H1 (cell line): Measurements from ENCODE around the gene LRRC45. TPM values are rescaled to one million over a fixed set of nuclear protein-coding genes. Genes with fewer than 3 reads are reported as not detected.

Experiments used
- CTCF ChIA-PET: fragments of 300-600 bp; sonication (Branson Sonifier 250); formaldehyde crosslinking; loops from one replicate; lab custom pipeline; 2021; ENCODE audit not compliant: partially characterized antibody; lab: Charles Lee
- POLR2A ChIA-PET: fragments of 300-600 bp; sonication (Branson Sonifier 250); formaldehyde crosslinking; loops from one replicate; lab custom pipeline; 2021; ENCODE audit warnings: inconsistent platforms; ENCODE audit not compliant: partially characterized antibody; lab: Charles Lee
- DNase-seq, 2 experiments: peaks; one replicate each; pipeline versions ENCODE4 v3.0.0 to v3.0.0-alpha.2; 2010 to 2022; ENCODE audit warnings: low spot score in 2 of 2, low read depth in 1 of 2, mixed read lengths in 1 of 2
- FAIRE-seq: peaks from 2 replicates; lab custom pipeline; 2011; peaks lifted over from hg19 to GRCh38; lab: Jason Lieb, UNC
- H2AFZ ChIP-seq: 2 replicates; pipeline ENCODE4 v1.8.1; 2012; ENCODE audit warnings: low read length, inconsistent platforms
- H2AK5ac ChIP-seq: 2 replicates; pipeline ENCODE4 v1.6.1; 2013; ENCODE audit warnings: low read depth, low read length
- H2BK120ac ChIP-seq: replicated peaks from 2 replicates; pipeline ENCODE3; 2013; ENCODE audit warnings: low read depth, low read length, inconsistent platforms
- H2BK12ac ChIP-seq: 2 replicates; pipeline ENCODE4 v1.6.1; 2013; ENCODE audit warnings: low read depth, low read length
- H2BK15ac ChIP-seq: 2 replicates; pipeline ENCODE4 v1.6.1; 2013; ENCODE audit warnings: low read length
- H2BK20ac ChIP-seq: 2 replicates; pipeline ENCODE4 v1.6.1; 2013; ENCODE audit warnings: low read length
- H2BK5ac ChIP-seq: 2 replicates; pipeline ENCODE4 v1.6.1; 2013; ENCODE audit warnings: low read depth, low read length
- H3K14ac ChIP-seq: 2 replicates; pipeline ENCODE4 v1.6.1; 2013; ENCODE audit warnings: inconsistent platforms; ENCODE audit not compliant: insufficient read length
- H3K18ac ChIP-seq: 2 replicates; pipeline ENCODE4 v1.6.1; 2013; ENCODE audit warnings: low read length; ENCODE audit errors: extremely low read depth
- H3K23ac ChIP-seq: 2 replicates; pipeline ENCODE4 v1.6.1; 2013; ENCODE audit warnings: inconsistent platforms; ENCODE audit not compliant: insufficient read length
- H3K23me2 ChIP-seq: 2 replicates; pipeline ENCODE4 v1.6.1; 2013; ENCODE audit warnings: low read depth, low read length
- H3K27ac ChIP-seq: 2 replicates; pipeline ENCODE4 v1.6.1; 2011; ENCODE audit warnings: low read depth, low read length, inconsistent platforms
- H3K27me3 ChIP-seq, 4 experiments: replicated peaks in 1 of 4; 1 replicate in 1 of 4; 2 replicates in 3 of 4; pipeline versions ENCODE4 v1.6.1 to v1.8.1; 2011 to 2013; ENCODE audit warnings: low read length in 3 of 4, mild to moderate bottlenecking in 3 of 4, inconsistent platforms in 2 of 4, mixed read lengths in 2 of 4, moderate library complexity in 1 of 4; ENCODE audit not compliant: control insufficient read depth in 3 of 4, insufficient read depth in 3 of 4; ENCODE audit errors: extremely low read depth in 1 of 4
- H3K36me3 ChIP-seq, 4 experiments: 2 replicates each; pipeline versions ENCODE4 v1.6.1 to v1.8.1; 2011 to 2013; ENCODE audit warnings: mild to moderate bottlenecking in 4 of 4, low read length in 3 of 4, moderate library complexity in 2 of 4, control low read depth in 1 of 4, inconsistent platforms in 1 of 4; ENCODE audit not compliant: insufficient read depth in 4 of 4, control insufficient read depth in 2 of 4
- H3K4ac ChIP-seq: replicated peaks from 2 replicates; pipeline ENCODE3; 2013; ENCODE audit warnings: low read length, low read depth, mixed read lengths, inconsistent platforms; ENCODE audit not compliant: insufficient read length
- H3K4me1 ChIP-seq, 4 experiments: replicated peaks in 1 of 4; 1 replicate in 1 of 4; 2 replicates in 3 of 4; pipeline versions ENCODE4 v1.6.1 to v1.8.1; 2011 to 2013; ENCODE audit warnings: low read length in 3 of 4, inconsistent platforms in 2 of 4, mixed read lengths in 1 of 4; ENCODE audit not compliant: insufficient read depth in 4 of 4, control insufficient read depth in 3 of 4
- H3K4me2 ChIP-seq, 2 experiments: 2 replicates each; pipeline versions ENCODE4 v1.6.1 to v1.8.1; 2011 to 2013; ENCODE audit warnings: low read depth in 2 of 2, low read length in 2 of 2, control low read depth in 1 of 2, inconsistent platforms in 1 of 2, mild to moderate bottlenecking in 1 of 2; ENCODE audit not compliant: insufficient read depth in 1 of 2
- H3K4me3 ChIP-seq, 4 experiments: fragments of 200-600, 300-600 bp in 1 of 4; sonication (generic), shearing (Covaris generic), sonication (Bioruptor Twin) in 1 of 4; 2 replicates each; pipeline versions ENCODE4 v1.5.1 to v1.8.1; 2011 to 2016; ENCODE audit warnings: low read length in 4 of 4, low read depth in 3 of 4, control low read depth in 2 of 4, inconsistent platforms in 2 of 4, mild to moderate bottlenecking in 2 of 4, mixed read lengths in 1 of 4, moderate library complexity in 1 of 4; ENCODE audit not compliant: insufficient read depth in 2 of 4; ENCODE audit errors: extremely low read depth in 1 of 4
- H3K56ac ChIP-seq: replicated peaks from 2 replicates; pipeline ENCODE3; 2013; ENCODE audit warnings: low read depth, mild to moderate bottlenecking, mixed read lengths, low read length, inconsistent platforms; ENCODE audit not compliant: insufficient read length
- H3K79me1 ChIP-seq: 2 replicates; pipeline ENCODE4 v1.6.1; 2013; ENCODE audit warnings: low read depth, low read length, control low read depth
- H3K79me2 ChIP-seq, 2 experiments: 2 replicates each; pipeline versions ENCODE4 v1.6.1 to v1.8.1; 2012 to 2013; ENCODE audit warnings: low read length in 2 of 2, mild to moderate bottlenecking in 2 of 2, inconsistent platforms in 1 of 2; ENCODE audit not compliant: insufficient read depth in 2 of 2, control insufficient read depth in 1 of 2
- H3K9ac ChIP-seq, 4 experiments: replicated peaks in 1 of 4; 1 replicate in 1 of 4; 2 replicates in 3 of 4; pipeline versions ENCODE4 v1.6.1 to v1.8.1; 2011 to 2013; ENCODE audit warnings: low read depth in 3 of 4, low read length in 3 of 4, control low read depth in 2 of 4, mild to moderate bottlenecking in 2 of 4, moderate library complexity in 2 of 4, inconsistent platforms in 1 of 4; ENCODE audit errors: extremely low read depth in 1 of 4
- H3K9me3 ChIP-seq, 2 experiments: 2 replicates each; pipeline versions ENCODE4 v1.6.1 to v1.8.1; 2012 to 2013; ENCODE audit warnings: mild to moderate bottlenecking in 2 of 2, moderate library complexity in 2 of 2, control low read depth in 1 of 2, inconsistent platforms in 1 of 2, low read depth in 1 of 2, low read length in 1 of 2, mixed read lengths in 1 of 2; ENCODE audit not compliant: insufficient read depth in 2 of 2
- H4K20me1 ChIP-seq, 2 experiments: replicated peaks in 1 of 2; 2 replicates each; pipeline versions ENCODE3 to v1.8.1; 2011 to 2013; ENCODE audit warnings: inconsistent platforms in 2 of 2, low read length in 2 of 2, mild to moderate bottlenecking in 1 of 2; ENCODE audit not compliant: insufficient read depth in 2 of 2, control insufficient read depth in 1 of 2
- H4K5ac ChIP-seq: 2 replicates; pipeline ENCODE4 v1.6.1; 2013; ENCODE audit warnings: low read length, low read depth, mixed read lengths, inconsistent platforms; ENCODE audit not compliant: insufficient read length
- H4K8ac ChIP-seq: 2 replicates; pipeline ENCODE4 v1.8.0; 2013; ENCODE audit warnings: mild to moderate bottlenecking, moderate library complexity, low read length, inconsistent platforms; ENCODE audit not compliant: insufficient read depth; ENCODE audit errors: extremely low read depth
- H4K91ac ChIP-seq: replicated peaks from 2 replicates; pipeline ENCODE3; 2013; ENCODE audit warnings: low read length, mixed read lengths, inconsistent platforms; ENCODE audit not compliant: insufficient read length
- ASH2L ChIP-seq: fragments of 200-600, 300-600 bp; sonication (generic); IDR thresholded peaks from one replicate; pipeline ENCODE4 v1.7.1; 2017; ENCODE audit warnings: low read length
- JUND ChIP-seq: IDR thresholded peaks from 2 replicates; pipeline ENCODE4 v1.6.1; 2011; ENCODE audit warnings: mild to moderate bottlenecking, improper control_type of control experiment, low read length
- WGBS, 2 experiments: shearing (Covaris generic) in 1 of 2; methylation state at CpG; one replicate each; pipeline versions ENCODE4 v1.1.6 to v1.1.7; 2013 to 2015; ENCODE audit warnings: low lambda C conversion rate in 2 of 2, mixed read lengths in 2 of 2, inconsistent platforms in 1 of 2, low coverage in 1 of 2, missing lambda C conversion rate in 1 of 2; ENCODE audit not compliant: insufficient replicate concordance in 2 of 2, insufficient coverage in 1 of 2, insufficient read length in 1 of 2; ENCODE audit errors: extremely low coverage in 1 of 2, missing lambda C conversion rate in 1 of 2; 5-methylcytosine and 5-hydroxymethylcytosine counted together
- polyA plus RNA-seq, 7 experiments: library from polyadenylated mRNA; depleted of rRNA in 3 of 7; stranded (reverse) in 5 of 7; unstranded in 2 of 7; fragments of >200 nt in 5 of 7; fragments of 200-250 nt in 2 of 7; gene quantifications; 1 replicate in 5 of 7; 2 replicates in 1 of 7; 4 replicates in 1 of 7; pipeline versions ENCODE4 v1.2.1 to v1.2.3, GENCODE V29; 2011 to 2013; ENCODE audit warnings: missing spikeins in 2 of 7, mixed read lengths in 2 of 7
- total RNA-seq: library from RNA; stranded (reverse); fragmentation: NEBNext Ultra II Directional; extraction: Animal tissue kit (Norgen Biotek cat#: 25700); gene quantifications from 2 replicates; pipeline ENCODE4 v1.2.1, GENCODE V29; 2021

The LRRC45 gene
- total and polyA plus RNA-seq, 2 of the 8 experiments (the other 6 are each of a cell fraction or from before 2014, with no cell fraction given): 11.5 to 29.0 TPM

DNA sequence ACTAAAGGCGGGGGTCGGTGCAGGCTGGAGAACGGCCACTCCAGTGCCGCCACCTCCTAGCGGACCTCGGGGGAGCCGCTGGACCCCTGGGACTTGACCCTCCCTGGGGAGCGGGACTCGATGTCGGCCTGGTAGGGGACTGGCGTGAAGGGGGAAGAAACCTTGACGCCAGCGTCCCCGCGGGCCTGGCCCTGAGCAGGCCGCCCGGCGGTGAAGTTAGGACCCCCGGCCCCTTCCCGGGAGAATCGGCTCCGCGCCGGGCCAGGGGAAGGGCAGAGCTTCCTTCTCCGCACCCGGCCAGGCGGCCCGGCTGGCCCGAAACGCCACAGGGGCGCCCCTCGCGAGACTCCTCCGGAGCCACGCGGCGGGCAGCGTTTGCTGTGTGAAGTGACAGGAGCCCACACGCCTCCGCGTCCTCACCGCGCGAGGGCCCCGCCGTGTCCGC, 42.1 kb downstream of the LRRC45 start:
- CTCF ChIA-PET: interaction anchor here (0.7 to 4.3 kb wide), 7 partner anchors 10 to 137 kb away, joined by 3 to 21 read pairs (median 5); partner anchors contain the start of genes FASN and RAC3
- WGBS, 2 experiments: 2% methylated on average over 36 of the region's 47 CpGs; no CpG with 5 or more reads in 1 of the 2 experiments

More for the DNA sequence above, 42.1 kb downstream of the LRRC45 start:
- no peak overlapping the region for H2AFZ ChIP-seq
- peaks cover 6 to 15% (median 14%) of the 10 kb centered on the region in 4 experiments; a peak in 5 of 8 replicates for H3K36me3 ChIP-seq
- FAIRE-seq (no peak), DNase-seq (no peak)
- H3K9ac ChIP-seq: peak overlapping the region in 3 of 4 experiments; percentile 54 to 93 (median 62); a peak in 6 of 7 replicates
- H2BK12ac ChIP-seq: no peak overlapping the region
- no peaks in the 10 kb centered on the region for H3K9me3 ChIP-seq
- H3K79me2 ChIP-seq: no peaks in the 10 kb centered on the region
- H3K23ac ChIP-seq: no peak overlapping the region
- peak overlapping the region; percentile 93 for H4K8ac ChIP-seq
- no peak overlapping the region for H3K18ac ChIP-seq
- no peak overlapping the region for H2BK20ac ChIP-seq
- no peak overlapping the region for H2AK5ac ChIP-seq
- H4K5ac ChIP-seq: no peak overlapping the region
- no peak overlapping the region for H2BK5ac ChIP-seq
- H3K4me1 ChIP-seq: peaks cover 0 to 10% (median 5%) of the 10 kb centered on the region in 4 experiments; a peak in 5 of 7 replicates
- H3K4me3 ChIP-seq: peak overlapping the region; percentile 53 to 93 (median 77)
- peak; percentile 20 for TF ChIP-seq ASH2L
- TF ChIP-seq JUND: no peak
- no peak overlapping the region for H3K27ac ChIP-seq
- no peak overlapping the region for H3K14ac ChIP-seq
- peak overlapping the region; percentile 39 for H3K56ac ChIP-seq
- POLR2A ChIA-PET: interaction anchor here (0.9 to 16.2 kb wide), 16 partner anchors 10 to 139 kb away, joined by 3 to 161 read pairs (median 4); partner anchors contain the start of genes FASN, GPS1 and RFNG
- H4K91ac ChIP-seq: no peak overlapping the region
- H2BK120ac ChIP-seq: no peak overlapping the region
- H3K27me3 ChIP-seq: no peaks in the 10 kb centered on the region
- H3K79me1 ChIP-seq: peaks cover 5% of the 10 kb centered on the region; the same call in 1 of the 2 replicates
- H3K4me2 ChIP-seq: peak overlapping the region; percentile 37 to 79
- H2BK15ac ChIP-seq: no peak overlapping the region
- no peak overlapping the region for H3K4ac ChIP-seq
- peaks cover 0 to 3% of the 10 kb centered on the region in 2 experiments for H4K20me1 ChIP-seq
- H3K23me2 ChIP-seq: peaks cover 8% of the 10 kb centered on the region; the same call in 1 of the 2 replicates
